WTC11 (cell line): Measurements from ENCODE around the gene F11R.

Experiments
- CTCF ChIP-seq: fragments of 200-600 bp; IDR thresholded peaks from 2 replicates; pipeline ENCODE4 v1.8.0; 2022; ENCODE audit warnings: antibody characterized with exemption
- MAX ChIP-seq: sonication (generic); formaldehyde crosslinking; IDR thresholded peaks from 2 replicates; pipeline ENCODE4 v1.8.0; 2022; ENCODE audit warnings: mild to moderate bottlenecking, missing genetic modification reagents
- NFATC4 ChIP-seq: fragments of 250-450 bp; sonication (Bioruptor Pico); IDR thresholded peaks from 2 replicates; pipeline ENCODE4 v1.9.0; 2021; ENCODE audit warnings: mild to moderate bottlenecking
- PRDM15 ChIP-seq: sonication (generic); formaldehyde crosslinking; IDR thresholded peaks from 2 replicates; pipeline ENCODE4 v1.8.0; 2022; ENCODE audit warnings: missing genetic modification reagents
- TEAD4 ChIP-seq: sonication (generic); formaldehyde crosslinking; IDR thresholded peaks from 2 replicates; pipeline ENCODE4 v1.8.0; 2022; ENCODE audit warnings: mild to moderate bottlenecking, missing genetic modification reagents
- ZBTB21 ChIP-seq: sonication (generic); formaldehyde crosslinking; IDR thresholded peaks from 2 replicates; pipeline ENCODE4 v1.8.1; 2023; ENCODE audit warnings: mild to moderate bottlenecking, missing genetic modification reagents, borderline replicate concordance
- ZNF423 ChIP-seq: fragments of 250-450 bp; sonication (Bioruptor Pico); IDR thresholded peaks from 2 replicates; pipeline ENCODE4 v2.1.2; 2022; ENCODE audit warnings: mild to moderate bottlenecking, moderate library complexity

GRCh38 chr1:161013488-161014230, 7.3 kb downstream of the F11R start:
- TF ChIP-seq CTCF (no peak), TEAD4 (CRISPR knock-in tag) (no peak), PRDM15 (CRISPR knock-in tag) (no peak), ZNF423 (CRISPR knock-in tag) (no peak), MAX (0 out of 2 replicates have a peak, but pooled peaks have one; percentile 26), NFATC4 (CRISPR knock-in tag) (no peak), ZBTB21 (CRISPR knock-in tag) (no peak)
